Hematopoietic multipotent progenitor cell treated with erythropoietin and hydrocortisone succinate and interleukin-3 and kit ligand, for 17 days (in vitro differentiated cells): ENCODE measurements around the gene HSPA14.
A peak's percentile ranks its signal among the peaks of the same experiment; 100 is the strongest.
"Not testable (repeated sequence)": the region's sequence is repeated elsewhere in the genome, so short reads cannot be mapped to it uniquely, and the experiment has no call there.

Source experiments
- DNase-seq: peaks from one replicate; pipeline ENCODE4 v3.0.0-alpha.2; 2015; ENCODE audit warnings: low spot score

Gene HSPA14

GRCh38 chr10:14837003-14837756, 926 bp upstream of the HSPA14 start:
- DNase-seq = no peak

DNA sequence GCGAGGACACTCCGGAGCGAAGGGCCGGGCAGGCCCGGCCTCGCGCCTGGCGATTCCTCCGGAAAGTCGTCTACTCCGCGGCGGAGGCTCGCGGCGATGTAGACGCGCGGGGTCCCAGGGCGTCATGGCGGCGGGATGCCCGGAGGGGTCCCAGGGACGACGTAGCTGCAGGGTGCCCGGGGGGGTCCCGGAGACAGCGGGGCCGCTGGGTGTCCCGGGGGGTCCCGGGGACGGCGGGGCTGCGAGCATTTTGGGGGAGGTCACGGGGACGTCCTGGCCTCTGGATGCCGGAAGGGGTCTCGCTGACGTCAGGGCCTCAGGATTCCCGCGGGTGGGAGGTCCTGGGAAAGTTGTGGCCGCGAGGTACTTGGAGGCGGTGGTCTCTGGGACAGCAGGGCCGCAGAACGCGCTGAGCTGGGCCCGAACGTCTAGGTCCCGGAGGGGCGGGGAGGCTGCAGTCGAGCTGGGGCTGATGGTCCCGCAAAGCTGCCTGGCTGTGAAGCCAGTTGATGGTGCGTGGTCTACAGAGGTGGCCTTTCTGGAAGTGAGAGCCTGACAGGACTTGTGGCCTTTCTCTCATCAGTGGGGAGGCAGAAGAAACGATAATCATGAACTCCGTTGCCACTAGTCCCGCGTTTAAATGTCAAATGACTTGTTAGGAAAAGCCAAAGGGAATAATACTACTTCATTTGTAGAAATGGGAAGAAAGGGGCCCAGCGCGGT, 637 bp downstream of the HSPA14 start:
- DNase-seq = peak; percentile 23

GRCh38 chr10:14839305-14839695, 1.2 kb downstream of the HSPA14 start:
- no peak for DNase-seq

GRCh38 chr10:14840178-14840577, 2.1 kb downstream of the HSPA14 start:
- DNase-seq = no peak

- DNase-seq = no peak
Measured at GRCh38 chr10:14843327-14843988, 5.4 kb downstream of the HSPA14 start.

- no peak for DNase-seq
Measured at GRCh38 chr10:14844948-14845347, 6.8 kb downstream of the HSPA14 start.

DNA sequence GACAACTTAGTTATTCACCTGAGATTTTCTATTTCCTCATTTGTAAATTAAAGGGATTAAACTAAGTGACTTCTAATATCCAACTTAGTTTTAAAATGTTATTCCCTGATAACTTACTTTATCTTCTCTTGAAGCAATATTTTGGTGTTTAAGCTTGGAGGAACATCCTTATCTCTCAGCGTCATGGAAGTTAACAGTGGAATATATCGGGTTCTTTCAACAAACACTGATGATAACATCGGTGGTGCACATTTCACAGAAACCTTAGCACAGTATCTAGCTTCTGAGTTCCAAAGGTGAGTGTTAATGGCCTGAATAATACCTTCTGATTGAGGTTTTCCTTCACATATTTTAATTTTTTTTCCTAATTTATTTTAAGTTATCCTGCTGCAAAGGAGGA, 14.1 kb downstream of the HSPA14 start:
- no peak for DNase-seq

DNA sequence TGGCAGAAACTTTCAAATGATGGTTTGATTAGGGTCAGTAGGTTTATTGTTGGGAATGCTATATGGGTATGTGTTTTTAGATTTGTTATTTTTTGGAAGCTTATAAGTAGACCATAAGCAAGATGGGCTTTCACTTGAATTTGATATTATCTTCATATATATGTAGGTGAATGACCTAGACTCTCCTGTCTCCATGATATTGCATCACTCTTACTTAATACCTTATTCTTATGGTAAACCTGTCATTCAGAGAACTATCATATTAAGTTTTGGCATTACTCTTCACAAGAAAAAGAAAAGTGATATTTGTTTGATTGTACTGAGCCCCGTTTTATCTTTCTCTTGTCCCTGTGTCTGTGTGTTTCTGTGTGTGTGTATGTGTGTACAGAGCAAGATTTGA, 17.3 kb downstream of the HSPA14 start:
- no peak for DNase-seq

GRCh38 chr10:14858338-14858960, 20.3 kb downstream of the HSPA14 start:
- DNase-seq = no peak

DNA sequence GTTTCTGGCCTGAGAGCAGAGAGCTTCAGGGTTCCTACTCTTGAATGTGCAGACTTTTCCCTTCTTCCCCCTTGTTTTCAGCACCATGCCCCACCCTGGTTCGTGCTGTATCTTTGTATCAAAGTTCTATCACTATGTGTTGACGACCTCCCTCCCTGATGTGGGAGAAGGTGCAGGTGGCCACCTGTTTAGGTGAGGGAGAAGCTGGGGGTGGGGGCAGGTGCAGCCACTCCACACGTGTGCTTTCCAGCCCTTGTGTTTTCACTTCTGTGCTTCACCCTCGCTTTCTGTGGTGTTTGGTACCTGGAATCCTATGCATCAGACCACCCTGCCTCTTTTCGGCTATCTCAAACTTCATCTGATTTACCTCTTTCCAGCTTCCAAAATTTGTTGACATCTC, 20.9 kb downstream of the HSPA14 start:
- no peak for DNase-seq

DNA sequence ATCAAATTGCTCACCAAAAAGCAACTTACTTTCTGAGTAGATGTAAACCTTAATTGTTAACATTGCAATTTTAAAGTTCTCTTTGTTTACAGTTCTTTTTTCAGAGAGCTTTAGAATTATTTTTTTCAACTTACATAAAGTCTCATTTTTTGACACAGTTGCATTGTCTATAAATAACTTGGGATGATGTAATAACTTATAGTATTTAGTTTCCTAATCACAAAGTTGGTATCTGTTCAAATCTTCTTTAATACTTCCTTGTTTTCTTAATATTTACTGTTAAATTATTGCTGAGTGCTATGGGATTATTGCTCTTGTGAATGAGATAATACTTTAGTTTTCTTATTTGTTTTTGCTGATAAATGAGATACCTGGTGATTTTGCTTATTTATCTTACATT, 21.7 kb downstream of the HSPA14 start:
- no peak for DNase-seq

- no peak for DNase-seq
Measured at GRCh38 chr10:14860791-14861190, 22.7 kb downstream of the HSPA14 start.

DNA sequence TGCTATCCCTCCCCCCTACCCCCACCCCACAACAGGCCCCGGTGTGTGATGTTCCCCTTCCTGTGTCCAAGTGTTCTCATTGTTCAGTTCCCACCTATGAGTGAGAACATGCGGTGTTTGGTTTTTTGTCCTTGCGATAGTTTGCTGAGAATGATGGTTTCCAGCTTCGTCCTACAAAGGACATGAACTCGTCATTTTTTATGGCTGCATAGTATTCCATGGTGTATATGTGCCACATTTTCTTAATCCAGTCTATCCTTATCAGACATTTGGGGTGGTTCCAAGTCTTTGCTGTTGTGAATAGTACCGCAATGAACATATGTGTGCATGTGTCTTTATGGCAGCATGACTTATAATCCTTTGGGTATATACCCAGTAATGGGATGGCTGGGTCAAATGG, 26.4 kb downstream of the HSPA14 start:
- DNase-seq = not testable (repeated sequence)

GRCh38 chr10:14864871-14865270, 26.8 kb downstream of the HSPA14 start:
- not testable (repeated sequence) for DNase-seq

GRCh38 chr10:14873090-14873760, 35.1 kb downstream of the HSPA14 start:
- DNase-seq = no peak

DNA sequence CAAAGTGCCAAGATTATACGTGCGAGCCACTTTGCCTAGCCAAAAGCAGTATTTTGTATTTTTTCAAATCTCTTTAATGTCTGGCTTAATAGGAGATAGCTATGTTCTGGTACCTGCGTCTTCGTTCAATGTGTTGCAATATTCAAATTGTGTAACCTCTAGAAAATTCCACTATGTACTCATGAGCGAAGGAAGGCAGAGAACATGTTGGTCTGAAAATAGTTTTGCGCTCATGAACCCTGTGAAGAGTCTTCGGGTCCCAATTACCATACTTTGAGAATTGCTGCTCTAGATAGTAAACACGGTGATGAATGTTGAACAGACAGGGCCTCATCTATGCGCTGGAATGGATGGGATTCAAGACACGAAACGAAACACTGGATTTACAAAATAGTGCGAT, 37.8 kb downstream of the HSPA14 start:
- DNase-seq = no peak

DNA sequence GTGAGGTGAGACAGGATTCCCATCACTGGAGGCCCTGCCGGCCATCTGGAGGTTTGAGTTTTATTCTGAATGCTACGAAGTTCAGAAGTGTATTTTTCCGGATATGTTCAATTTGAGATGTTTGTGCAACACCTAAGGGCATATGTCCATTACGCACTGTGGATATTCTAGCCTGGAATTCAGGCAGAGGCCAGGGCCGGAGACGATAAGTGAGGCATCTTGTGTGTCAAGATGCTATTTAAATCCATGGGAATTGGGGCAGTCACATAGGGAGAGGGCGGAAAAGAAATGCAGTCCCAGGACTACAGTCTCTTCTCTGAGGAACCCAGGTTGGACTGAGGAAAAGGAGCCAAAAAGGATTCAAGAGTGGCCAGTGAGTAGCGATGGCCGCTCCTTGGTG, 38.7 kb downstream of the HSPA14 start:
- DNase-seq = no peak

- DNase-seq = peak; percentile 83
Measured at GRCh38 chr10:14878266-14879123, 40.4 kb downstream of the HSPA14 start, which contains the start of gene SUV39H2. SUV39H2 (plus strand) TSS chr10:14878866; CDS start chr10:14878889, 23 bp downstream.

DNA sequence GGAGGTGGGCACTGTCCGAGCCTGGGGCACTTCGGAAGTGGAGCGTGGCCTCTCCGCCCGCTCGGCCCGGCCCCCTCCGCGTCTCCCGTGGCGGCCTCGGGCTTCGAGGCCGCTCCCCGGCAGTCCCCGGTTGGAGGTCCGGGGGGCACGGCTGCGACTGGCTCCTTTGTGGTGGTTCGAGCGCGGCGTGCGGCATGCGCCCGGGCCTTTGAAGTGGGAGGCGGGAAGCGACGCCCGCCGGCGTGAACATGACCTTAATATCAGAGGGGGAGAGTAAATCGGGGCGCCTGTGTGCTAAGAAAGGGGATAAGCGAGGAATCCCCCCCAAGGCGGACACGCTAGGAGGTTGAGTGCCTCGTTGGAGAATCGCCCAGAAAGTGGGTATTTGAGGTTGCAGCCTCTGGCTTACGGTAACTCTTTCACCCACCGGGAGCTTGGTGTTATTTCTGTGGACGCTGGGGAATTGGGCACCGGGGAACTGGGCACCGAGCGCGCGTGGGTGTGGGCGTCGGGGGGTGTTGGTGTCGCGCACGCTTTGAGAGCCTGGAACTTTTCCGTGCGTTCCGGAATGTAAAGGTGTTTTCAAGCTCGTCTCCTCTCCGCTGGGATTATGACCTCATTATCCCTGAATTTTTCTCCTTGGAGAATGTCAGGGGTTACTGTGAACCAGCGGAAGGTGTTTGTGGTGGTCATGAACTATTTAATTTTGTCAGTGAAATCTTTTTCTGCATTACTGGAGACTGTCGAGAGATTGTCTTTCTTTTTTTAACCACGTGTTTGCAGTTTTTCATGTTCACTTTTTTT, 41.2 kb downstream of the HSPA14 start:
- no peak for DNase-seq

DNA sequence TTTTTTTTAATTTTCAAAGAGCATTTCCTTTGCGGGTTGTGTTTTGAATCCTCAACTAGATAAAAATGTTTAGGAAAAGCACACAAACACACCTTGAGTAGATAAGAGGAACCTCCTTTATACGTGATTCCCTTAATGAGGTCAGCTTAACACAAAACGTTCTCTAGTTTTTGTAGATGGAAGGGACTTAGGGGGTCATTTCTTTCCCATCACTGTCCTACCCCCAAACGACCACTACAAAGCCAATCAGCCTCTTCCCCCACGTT, 41.8 kb downstream of the HSPA14 start:
- DNase-seq = no peak
